Small intestine (tissue), 7 donors: Measurements from ENCODE around the gene CXCL10. TPM values are rescaled to one million over a fixed set of nuclear protein-coding genes. Genes with fewer than 3 reads are reported as not detected.

Source experiments
- DNase-seq, 2 donors: peaks; one replicate each; pipeline versions ENCODE4 v3.0.0 to v3.0.0-alpha.2; 2013
- FAIRE-seq: peaks from 2 replicates; lab custom pipeline; 2012; peaks lifted over from hg19 to GRCh38; lab: Jason Lieb, UNC
- H3K27ac ChIP-seq, 3 donors: one replicate each; pipeline ENCODE4 v1.5.1; 2013; ENCODE audit warnings: low read length in 2 of 3, mild to moderate bottlenecking in 2 of 3, control low read depth in 1 of 3, inconsistent platforms in 1 of 3, low read depth in 1 of 3, moderate library complexity in 1 of 3
- H3K27me3 ChIP-seq, 3 donors: one replicate each; pipeline ENCODE4 v1.6.1; 2013; ENCODE audit warnings: low read length in 3 of 3, inconsistent platforms in 1 of 3; ENCODE audit not compliant: control insufficient read depth in 3 of 3, insufficient read depth in 3 of 3
- H3K36me3 ChIP-seq, 3 donors: one replicate each; pipeline ENCODE4 v1.6.1; 2013; ENCODE audit warnings: low read length in 3 of 3, inconsistent platforms in 1 of 3, low read depth in 1 of 3, mild to moderate bottlenecking in 1 of 3, moderate library complexity in 1 of 3; ENCODE audit not compliant: control insufficient read depth in 3 of 3, insufficient read depth in 2 of 3
- H3K4me1 ChIP-seq, 3 donors: one replicate each; pipeline ENCODE4 v1.6.1; 2013; ENCODE audit warnings: low read length in 2 of 3, inconsistent platforms in 1 of 3, low read depth in 1 of 3, mild to moderate bottlenecking in 1 of 3, moderate library complexity in 1 of 3; ENCODE audit not compliant: control insufficient read depth in 3 of 3, insufficient read depth in 2 of 3
- H3K4me3 ChIP-seq, 3 donors: one replicate each; pipeline ENCODE4 v1.5.1; 2013; ENCODE audit warnings: low read length in 3 of 3, control low read depth in 1 of 3, inconsistent platforms in 1 of 3, low read depth in 1 of 3, mild to moderate bottlenecking in 1 of 3, moderate library complexity in 1 of 3
- H3K9me3 ChIP-seq, 2 donors: one replicate each; pipeline ENCODE4 v1.6.1; 2013; ENCODE audit warnings: low read depth in 1 of 2, low read length in 1 of 2; ENCODE audit not compliant: control insufficient read depth in 2 of 2, insufficient read depth in 1 of 2
- WGBS, 3 donors: extraction: QIAGEN DNeasy Blood & Tissue Kit; methylation state at CpG; one replicate each; pipeline ENCODE4 v1.1.7; 2013; 5-methylcytosine and 5-hydroxymethylcytosine counted together
- polyA plus RNA-seq, 4 donors: library from polyadenylated mRNA; stranded (reverse) in 3 of 4; unstranded in 1 of 4; fragments of 200-250 nt in 3 of 4; fragments of 120-200 nt in 1 of 4; gene quantifications; one replicate each; pipeline versions ENCODE4 v1.2.1 to v1.2.3, GENCODE V29; 2013
- donor health status: healthy with polysubstance abuse.
- donor health status: control.
- donor health status: control.
- donor health status: Bipolar disorder and iron deficiency.
- donor health status: healthy.

CXCL10 gene
- polyA plus RNA-seq, 4 donors = 2.4 to 8.1 (median 4.2) TPM; not detected in 1

DNA sequence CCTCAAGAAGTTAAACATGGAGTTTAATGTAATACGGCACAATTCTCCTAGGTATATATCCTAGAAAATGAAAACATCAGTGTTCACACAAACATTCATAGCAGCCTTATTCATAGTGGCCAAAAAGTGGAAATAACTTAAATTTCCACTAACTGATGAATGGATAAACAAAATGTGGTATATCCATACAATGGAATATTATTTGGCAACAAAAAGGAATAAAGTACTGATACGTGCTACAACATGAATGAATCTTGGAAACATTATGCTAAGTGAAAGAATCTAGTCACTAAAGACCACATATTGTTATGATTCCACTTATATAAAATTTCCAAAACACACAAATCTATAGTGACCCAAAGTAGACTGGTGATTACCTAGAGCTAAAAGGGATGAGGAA lies 47.1 kb downstream of the CXCL10 start:
- H3K4me3 ChIP-seq = no peak overlapping the region
- no peaks in the 10 kb centered on the region for H3K27me3 ChIP-seq
- no peak for DNase-seq
- WGBS, 3 donors = 94 to 97% (median 97%) methylated on average over 2 of the region's 2 CpGs
- no peak overlapping the region for H3K27ac ChIP-seq
- H3K9me3 ChIP-seq = no peaks in the 10 kb centered on the region
- peak; percentile 39 for FAIRE-seq
- H3K36me3 ChIP-seq = peaks cover 13 to 31% (median 19%) of the 10 kb centered on the region in 3 donors
- no peaks in the 10 kb centered on the region for H3K4me1 ChIP-seq

GRCh38 chr4:75973766-75974165 lies 49.5 kb downstream of the CXCL10 start:
- no peak for DNase-seq
- FAIRE-seq = no peak
- no peak overlapping the region for H3K27ac ChIP-seq
- H3K36me3 ChIP-seq = peaks cover 15 to 27% (median 22%) of the 10 kb centered on the region in 3 donors
- H3K27me3 ChIP-seq = no peaks in the 10 kb centered on the region
- no peaks in the 10 kb centered on the region for H3K9me3 ChIP-seq
- no peaks in the 10 kb centered on the region for H3K4me1 ChIP-seq
- no peak overlapping the region for H3K4me3 ChIP-seq

Other genes starting within 250 kb of the CXCL10 start
- gene PPEF2, start 121.0 kb downstream of the CXCL10 start, polyA plus RNA-seq = under 1 TPM in 1 of 4 donors, not detected in 3; 0.09 TPM
- 10 to 100 TPM; 11.4 to 69.1 (median 23.3) TPM for gene NAAA, start 82.5 kb downstream of the CXCL10 start, polyA plus RNA-seq
- gene SDAD1, start 32.6 kb downstream of the CXCL10 start, polyA plus RNA-seq = 10 to 100 TPM in 3 of 4 donors, 1 to 10 TPM in 1; 9.7 to 29.7 (median 14.3) TPM
- gene CXCL9, start 16.0 kb downstream of the CXCL10 start, polyA plus RNA-seq = 1 to 10 TPM in 3 of 4 donors, not detected in 1; 2.0 to 4.1 (median 2.7) TPM
- gene CXCL11, start 12.6 kb upstream of the CXCL10 start, polyA plus RNA-seq = 1 to 10 TPM in 1 of 4 donors, under 1 TPM in 1, not detected in 2; 0.13 to 1.3 TPM
- under 1 TPM in 3 of 4 donors, not detected in 1; 0.19 to 0.81 (median 0.60) TPM for gene ART3, start 51.2 kb upstream of the CXCL10 start, polyA plus RNA-seq
- gene NUP54, start 124.9 kb upstream of the CXCL10 start, polyA plus RNA-seq = 10 to 100 TPM; 13.5 to 45.6 (median 22.8) TPM
- gene SCARB2, start 190.3 kb upstream of the CXCL10 start, polyA plus RNA-seq = 100 to 1,000 TPM in 1 of 4 donors, 10 to 100 TPM in 3; 27.7 to 247 (median 47.9) TPM
- gene FAM47E, start 228.2 kb upstream of the CXCL10 start, polyA plus RNA-seq = 10 to 100 TPM in 1 of 4 donors, 1 to 10 TPM in 3; 1.8 to 24.7 (median 5.3) TPM